B cell (primary cell): Measurements from ENCODE around the gene CUL9.

Source experiments
- CTCF ChIP-seq: fragments of 200-600 bp; IDR thresholded peaks from one replicate; pipeline ENCODE4 v1.8.0; 2022; ENCODE audit warnings: antibody characterized with exemption, mild to moderate bottlenecking
- EZH2 ChIP-seq: IDR thresholded peaks from 2 replicates; pipeline ENCODE4 v1.6.1; 2012; ENCODE audit warnings: borderline replicate concordance, low read depth, mild to moderate bottlenecking, moderate library complexity, low read length; ENCODE audit not compliant: insufficient read depth, poor library complexity, severe bottlenecking

- TF ChIP-seq CTCF (no peak), EZH2 (no peak)
Measured at GRCh38 chr6:43262780-43263313, 80.9 kb downstream of the CUL9 start.
